HEK293 (cell line): ENCODE measurements around the gene GTPBP4.

Source experiments
- CTCF ChIP-seq: fragments of 450-650 bp; formaldehyde crosslinking; IDR thresholded peaks from 2 replicates; pipeline ENCODE4 v1.5.1; 2016; ENCODE audit warnings: missing biosample characterization, missing genetic modification characterization
- KLF10 ChIP-seq: fragments of 450-650 bp; IDR thresholded peaks from 2 replicates; pipeline ENCODE4 v1.5.1; 2018; ENCODE audit warnings: missing biosample characterization, mild to moderate bottlenecking, missing genetic modification characterization
- TCF7L2 ChIP-seq: IDR thresholded peaks from 2 replicates; pipeline ENCODE4 v1.6.1; 2011; ENCODE audit warnings: low read depth, mild to moderate bottlenecking, inconsistent platforms, low read length, moderate library complexity, borderline replicate concordance
- YY1 ChIP-seq: fragments of 450-650 bp; formaldehyde crosslinking; IDR thresholded peaks from 2 replicates; pipeline ENCODE4 v1.5.1; 2018; ENCODE audit warnings: missing biosample characterization, missing genetic modification characterization
- ZBTB8A ChIP-seq: fragments of 450-650 bp; formaldehyde crosslinking; IDR thresholded peaks from 2 replicates; pipeline ENCODE4 v1.5.1; 2016; ENCODE audit warnings: missing biosample characterization, missing genetic modification characterization
- ZFP41 ChIP-seq: fragments of 450-650 bp; formaldehyde crosslinking; IDR thresholded peaks from 2 replicates; pipeline ENCODE4 v1.5.1; 2016; ENCODE audit warnings: missing biosample characterization, missing genetic modification characterization, borderline replicate concordance
- ZNF132 ChIP-seq: fragments of 450-650 bp; formaldehyde crosslinking; IDR thresholded peaks from 2 replicates; pipeline ENCODE4 v1.5.1; 2017; ENCODE audit warnings: missing biosample characterization, missing genetic modification characterization, borderline replicate concordance
- ZNF138 ChIP-seq: fragments of 450-650 bp; formaldehyde crosslinking; IDR thresholded peaks from 2 replicates; pipeline ENCODE4 v1.5.1; 2016; ENCODE audit warnings: missing biosample characterization, missing genetic modification characterization, borderline replicate concordance
- ZNF354C ChIP-seq: fragments of 450-650 bp; formaldehyde crosslinking; IDR thresholded peaks from 2 replicates; pipeline ENCODE4 v1.5.1; 2016; ENCODE audit warnings: missing biosample characterization, missing genetic modification characterization, low read depth, borderline replicate concordance
- ZNF391 ChIP-seq: fragments of 450-650 bp; formaldehyde crosslinking; IDR thresholded peaks from 2 replicates; pipeline ENCODE4 v1.5.1; 2016; ENCODE audit warnings: low read depth, missing biosample characterization, missing genetic modification characterization, borderline replicate concordance
- ZNF660 ChIP-seq: fragments of 450-650 bp; IDR thresholded peaks from 2 replicates; pipeline ENCODE4 v1.5.1; 2018; ENCODE audit warnings: missing biosample characterization, mild to moderate bottlenecking, missing genetic modification characterization
- ZNF791 ChIP-seq: fragments of 450-650 bp; formaldehyde crosslinking; IDR thresholded peaks from 2 replicates; pipeline ENCODE4 v1.5.1; 2016; ENCODE audit warnings: missing biosample characterization, missing genetic modification characterization

- TF ChIP-seq ZNF132 (tag by site-specific recombination) (no peak), TCF7L2 (no peak), ZNF138 (tag by site-specific recombination) (no peak), ZNF391 (tag by site-specific recombination) (no peak), KLF10 (tag by site-specific recombination) (no peak), YY1 (tag by site-specific recombination) (no peak), CTCF (tag by site-specific recombination) (no peak), ZNF791 (tag by site-specific recombination) (no peak), ZNF354C (tag by site-specific recombination) (no peak), ZFP41 (tag by site-specific recombination) (no peak), ZBTB8A (tag by site-specific recombination) (no peak), ZNF660 (tag by site-specific recombination) (no peak)
Observed at GRCh38 chr10:1009071-1009494, 20.8 kb downstream of the GTPBP4 start.
